Thoracic aorta (tissue), 2 donors: ENCODE data around the gene GUCY2D. TPM values are rescaled to one million over a fixed set of nuclear protein-coding genes. Genes with fewer than 3 reads are reported as not detected.

Source experiments
- ATAC-seq: fragments of 150-250 bp; one replicate; pipeline ENCODE4 v1.8.0; 2017; ENCODE audit warnings: low read depth; ENCODE audit not compliant: insufficient number of reproducible peaks, low FRiP score
- DNase-seq: peaks from one replicate; pipeline ENCODE4 v3.0.0-alpha.2; 2020; ENCODE audit warnings: low spot score
- H3K27ac ChIP-seq, 2 donors: fragments of 200-600 bp; sonication (generic); 1 replicate in 1 of 2; 2 replicates in 1 of 2; pipeline ENCODE4 v1.5.1; 2016; ENCODE audit warnings: mild to moderate bottlenecking in 2 of 2, moderate library complexity in 2 of 2
- H3K27me3 ChIP-seq: fragments of 200-600 bp; sonication (generic); replicated peaks from 2 replicates; pipeline ENCODE4 v1.6.0; 2016; ENCODE audit warnings: mild to moderate bottlenecking; ENCODE audit not compliant: insufficient read depth
- H3K36me3 ChIP-seq: fragments of 200-600 bp; sonication (generic); one replicate; pipeline ENCODE4 v1.5.1; 2016
- H3K4me1 ChIP-seq, 2 donors: fragments of 200-600 bp; sonication (generic); 1 replicate in 1 of 2; 2 replicates in 1 of 2; pipeline versions ENCODE4 v1.5.1 to v1.6.0; 2016; ENCODE audit warnings: low read depth in 2 of 2, mild to moderate bottlenecking in 1 of 2; ENCODE audit not compliant: control insufficient read depth in 1 of 2
- H3K4me3 ChIP-seq: fragments of 200-600 bp; sonication (generic); 2 replicates; pipeline ENCODE4 v1.5.1; 2016; ENCODE audit warnings: mild to moderate bottlenecking
- H3K9me3 ChIP-seq: fragments of 200-600 bp; sonication (generic); 2 replicates; pipeline ENCODE4 v1.5.1; 2016
- CTCF ChIP-seq: fragments of 200-600 bp; sonication (generic); IDR thresholded peaks from one replicate; pipeline ENCODE4 v1.5.1; 2019; ENCODE audit warnings: antibody characterized with exemption
- total RNA-seq, 2 donors: library from RNA; depleted of rRNA; stranded (reverse); fragments of >200 nt; gene quantifications; one replicate each; pipeline versions ENCODE4 v1.1.0 to v1.2.3, GENCODE V29; 2016

The GUCY2D gene
- total RNA-seq, 2 donors from 2014 or later, result not detected

- Histone ChIP-seq H3K27ac (no peak overlapping the region), H3K27me3 (peaks cover 11% of the 10 kb centered on the region), H3K36me3 (no peaks in the 10 kb centered on the region), H3K4me1 (peaks cover 0 to 14% of the 10 kb centered on the region in 2 donors), H3K9me3 (no peaks in the 10 kb centered on the region), H3K4me3 (peak overlapping the region; percentile 17)
- DNase-seq (no peak), ATAC-seq (no peak)
- no peak for TF ChIP-seq CTCF
Measured at GRCh38 chr17:8062807-8063483, 60.5 kb downstream of the GUCY2D start.

- no peak overlapping the region for H3K4me3 ChIP-seq
- no peak for TF ChIP-seq CTCF
- ATAC-seq (no peak), DNase-seq (no peak)
- H3K9me3 ChIP-seq, result no peaks in the 10 kb centered on the region
- peaks cover 11% of the 10 kb centered on the region for H3K27me3 ChIP-seq
- no peak overlapping the region for H3K27ac ChIP-seq
- peaks cover 0 to 14% of the 10 kb centered on the region in 2 donors for H3K4me1 ChIP-seq
- no peaks in the 10 kb centered on the region for H3K36me3 ChIP-seq
Measured at GRCh38 chr17:8063761-8064534, 61.5 kb downstream of the GUCY2D start.

- Histone ChIP-seq H3K9me3 (no peaks in the 10 kb centered on the region), H3K4me3 (no peak overlapping the region), H3K27me3 (peaks cover 11% of the 10 kb centered on the region), H3K36me3 (no peaks in the 10 kb centered on the region), H3K4me1 (peaks cover 0 to 14% of the 10 kb centered on the region in 2 donors), H3K27ac (no peak overlapping the region)
- ATAC-seq (no peak), DNase-seq (no peak)
- no peak for TF ChIP-seq CTCF
Measured at GRCh38 chr17:8064561-8065019, 62.2 kb downstream of the GUCY2D start.

- Histone ChIP-seq H3K4me1 (peaks cover 0 to 13% of the 10 kb centered on the region in 2 donors), H3K4me3 (no peak overlapping the region), H3K27me3 (peaks cover 4% of the 10 kb centered on the region), H3K36me3 (no peaks in the 10 kb centered on the region), H3K27ac (no peak overlapping the region), H3K9me3 (no peaks in the 10 kb centered on the region)
- TF ChIP-seq CTCF, result no peak
- ATAC-seq (no peak), DNase-seq (no peak)
Measured at GRCh38 chr17:8066841-8067775, 64.7 kb downstream of the GUCY2D start.
